NCI-H1436 (cell line): ENCODE measurements around the gene ZNF668.
A peak's percentile ranks its signal among the peaks of the same experiment; 100 is the strongest.

Experiments used
- DNase-seq: peaks from one replicate; lab custom pipeline; 2025; lab: John Stamatoyannopoulos, UW

The ZNF668 gene

DNA sequence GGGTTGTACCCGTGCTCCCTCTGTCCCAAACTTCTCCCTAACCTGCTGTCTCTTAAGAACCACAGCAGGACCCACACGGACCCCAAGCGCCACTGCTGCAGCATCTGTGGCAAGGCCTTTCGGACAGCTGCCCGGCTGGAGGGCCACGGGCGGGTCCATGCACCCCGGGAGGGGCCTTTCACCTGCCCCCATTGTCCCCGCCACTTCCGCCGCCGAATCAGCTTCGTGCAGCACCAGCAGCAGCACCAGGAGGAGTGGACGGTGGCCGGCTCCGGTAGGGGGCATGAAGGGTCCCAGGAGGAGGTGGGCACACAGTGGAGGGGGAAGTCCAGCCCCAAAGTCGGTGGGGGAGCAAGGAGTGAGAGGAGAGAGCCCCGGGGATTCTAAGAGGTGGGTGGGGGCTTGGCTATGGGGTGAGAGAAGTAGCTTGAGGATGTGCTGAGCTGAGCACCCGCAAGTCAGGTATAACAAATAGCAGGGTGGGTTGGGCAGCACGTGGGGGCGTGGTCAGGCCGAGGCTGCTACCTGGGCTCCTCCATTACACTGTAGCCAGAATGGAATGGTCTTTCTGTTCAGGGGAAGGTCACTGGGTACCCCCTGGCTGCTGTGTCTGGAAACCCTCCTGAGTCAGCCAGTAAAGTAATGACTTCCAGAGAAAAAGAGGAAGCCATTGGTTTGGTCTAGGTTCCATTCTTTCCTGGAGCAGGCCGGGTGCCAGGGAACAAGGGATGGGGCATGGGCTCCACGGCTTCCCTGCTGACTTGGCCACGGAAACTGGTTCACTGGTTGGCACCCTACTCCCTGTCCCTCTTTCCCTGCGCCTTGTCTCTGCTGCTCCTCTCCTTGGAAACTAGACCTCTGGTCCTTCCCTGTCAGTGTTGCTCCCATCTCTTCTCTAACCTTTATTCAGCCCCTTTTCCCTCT lies 7.7 kb upstream of the ZNF668 start:
- DNase-seq: no peak

- DNase-seq: no peak
Measured at GRCh38 chr16:31080756-31081419, 6.8 kb upstream of the ZNF668 start.

DNA sequence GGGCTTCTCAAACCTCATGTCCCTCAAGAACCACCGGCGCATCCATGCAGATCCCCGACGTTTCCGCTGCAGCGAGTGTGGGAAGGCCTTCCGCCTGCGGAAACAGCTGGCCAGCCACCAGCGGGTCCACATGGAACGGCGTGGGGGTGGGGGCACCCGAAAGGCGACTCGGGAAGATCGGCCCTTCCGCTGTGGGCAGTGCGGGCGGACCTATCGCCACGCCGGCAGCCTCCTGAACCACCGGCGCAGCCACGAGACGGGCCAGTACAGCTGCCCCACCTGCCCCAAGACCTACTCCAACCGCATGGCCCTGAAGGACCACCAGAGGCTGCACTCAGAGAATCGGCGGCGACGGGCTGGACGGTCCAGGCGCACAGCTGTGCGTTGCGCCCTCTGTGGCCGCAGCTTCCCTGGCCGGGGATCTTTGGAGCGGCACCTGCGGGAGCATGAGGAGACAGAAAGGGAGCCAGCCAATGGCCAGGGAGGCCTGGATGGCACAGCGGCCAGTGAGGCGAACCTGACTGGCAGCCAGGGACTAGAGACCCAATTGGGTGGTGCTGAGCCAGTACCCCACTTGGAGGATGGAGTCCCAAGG lies 6.1 kb upstream of the ZNF668 start:
- DNase-seq: no peak

DNA sequence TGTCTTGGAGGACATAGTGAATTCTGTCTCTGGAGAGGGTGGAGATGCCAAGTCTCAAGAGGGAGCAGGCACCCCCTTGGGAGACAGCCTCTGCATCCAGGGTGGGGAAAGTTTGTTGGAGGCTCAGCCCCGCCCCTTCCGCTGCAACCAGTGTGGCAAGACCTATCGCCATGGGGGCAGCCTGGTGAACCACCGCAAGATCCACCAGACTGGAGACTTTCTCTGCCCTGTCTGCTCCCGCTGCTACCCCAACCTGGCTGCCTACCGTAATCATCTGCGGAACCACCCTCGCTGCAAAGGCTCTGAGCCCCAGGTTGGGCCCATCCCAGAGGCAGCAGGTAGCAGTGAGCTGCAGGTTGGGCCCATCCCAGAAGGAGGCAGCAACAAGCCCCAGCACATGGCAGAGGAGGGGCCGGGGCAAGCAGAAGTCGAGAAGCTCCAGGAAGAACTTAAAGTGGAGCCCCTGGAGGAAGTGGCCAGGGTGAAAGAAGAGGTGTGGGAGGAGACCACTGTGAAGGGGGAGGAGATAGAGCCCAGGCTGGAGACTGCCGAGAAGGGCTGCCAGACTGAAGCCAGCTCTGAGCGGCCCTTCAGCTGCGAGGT lies 5.4 kb upstream of the ZNF668 start:
- DNase-seq: no peak

DNA sequence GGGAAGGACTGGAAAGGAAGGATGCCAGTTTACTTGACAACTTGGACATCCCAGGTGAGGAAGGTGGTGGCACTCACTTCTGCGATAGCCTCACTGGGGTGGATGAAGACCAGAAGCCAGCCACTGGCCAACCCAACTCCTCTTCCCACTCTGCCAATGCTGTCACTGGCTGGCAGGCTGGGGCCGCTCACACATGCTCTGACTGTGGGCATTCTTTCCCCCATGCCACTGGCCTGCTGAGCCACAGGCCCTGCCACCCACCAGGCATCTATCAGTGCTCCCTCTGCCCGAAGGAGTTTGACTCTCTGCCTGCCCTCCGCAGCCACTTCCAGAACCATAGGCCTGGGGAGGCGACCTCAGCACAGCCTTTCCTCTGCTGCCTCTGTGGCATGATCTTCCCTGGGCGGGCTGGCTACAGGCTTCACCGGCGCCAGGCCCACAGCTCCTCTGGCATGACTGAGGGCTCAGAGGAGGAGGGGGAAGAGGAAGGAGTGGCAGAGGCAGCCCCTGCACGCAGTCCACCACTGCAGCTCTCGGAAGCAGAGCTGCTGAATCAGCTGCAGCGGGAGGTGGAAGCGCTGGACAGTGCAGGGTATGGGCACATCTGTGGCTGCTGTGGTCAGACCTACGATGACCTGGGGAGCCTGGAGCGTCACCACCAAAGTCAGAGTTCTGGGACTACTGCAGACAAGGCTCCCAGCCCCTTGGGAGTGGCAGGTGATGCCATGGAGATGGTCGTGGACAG lies 4.7 kb upstream of the ZNF668 start:
- no peak for DNase-seq

GRCh38 chr16:31077592-31078396 lies 3.8 kb upstream of the ZNF668 start:
- no peak for DNase-seq

GRCh38 chr16:31077024-31077423 lies 3.0 kb upstream of the ZNF668 start:
- DNase-seq: no peak

DNA sequence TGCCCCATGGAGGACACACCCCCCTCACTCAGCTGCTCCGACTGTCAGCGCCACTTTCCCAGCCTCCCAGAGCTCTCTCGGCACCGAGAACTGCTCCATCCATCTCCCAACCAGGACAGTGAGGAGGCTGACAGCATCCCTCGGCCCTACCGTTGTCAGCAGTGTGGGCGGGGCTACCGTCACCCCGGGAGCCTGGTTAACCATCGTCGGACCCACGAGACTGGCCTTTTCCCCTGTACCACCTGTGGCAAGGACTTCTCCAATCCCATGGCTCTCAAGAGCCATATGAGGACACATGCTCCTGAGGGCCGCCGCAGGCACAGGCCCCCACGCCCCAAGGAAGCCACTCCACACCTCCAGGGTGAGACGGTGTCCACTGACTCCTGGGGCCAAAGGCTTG lies 2.3 kb upstream of the ZNF668 start:
- DNase-seq: no peak

DNA sequence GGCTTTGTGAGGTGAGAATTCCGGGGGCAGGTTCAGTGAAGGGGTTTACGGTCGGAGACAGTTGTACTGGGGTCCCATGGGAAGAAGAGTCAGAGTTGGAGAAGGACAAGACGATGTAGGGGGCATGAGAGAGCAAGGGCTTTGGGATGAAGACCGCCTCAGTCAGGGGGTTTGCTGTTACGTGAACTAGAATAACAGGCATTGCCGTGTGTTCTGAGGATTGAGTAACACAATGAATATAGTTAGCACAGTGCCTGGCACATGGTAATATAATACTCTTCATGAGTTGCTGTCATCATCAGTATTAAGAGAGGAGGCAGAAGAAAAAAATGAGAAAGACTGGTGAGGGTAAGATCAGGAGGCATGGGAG lies 759 bp upstream of the ZNF668 start:
- no peak for DNase-seq

- peak; percentile 82 for DNase-seq
Measured at GRCh38 chr16:31073142-31073969, 684 bp downstream of the ZNF668 start.

GRCh38 chr16:31072540-31073141 lies 1.4 kb downstream of the ZNF668 start:
- DNase-seq: no peak

DNA sequence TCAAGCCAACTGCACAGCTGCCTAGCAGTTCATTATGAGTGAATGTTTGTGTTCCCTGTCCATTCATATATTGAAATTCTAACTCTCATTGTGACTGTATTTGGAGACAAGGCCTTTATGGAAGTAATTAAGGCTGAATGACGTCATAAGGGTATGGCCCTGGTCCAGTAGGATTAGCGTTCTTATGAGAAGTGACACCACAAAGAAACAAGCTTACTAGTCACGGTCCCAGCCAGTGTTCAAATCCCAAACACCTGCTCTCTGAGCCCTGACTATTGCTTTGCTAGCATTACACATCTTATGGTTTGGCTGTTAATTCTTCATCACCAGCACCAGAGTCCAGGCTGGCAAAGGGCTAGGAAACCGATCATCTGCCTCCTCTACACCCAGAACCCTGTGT lies 2.2 kb downstream of the ZNF668 start:
- no peak for DNase-seq

GRCh38 chr16:31067342-31067741 lies 6.7 kb downstream of the ZNF668 start:
- no peak for DNase-seq

DNA sequence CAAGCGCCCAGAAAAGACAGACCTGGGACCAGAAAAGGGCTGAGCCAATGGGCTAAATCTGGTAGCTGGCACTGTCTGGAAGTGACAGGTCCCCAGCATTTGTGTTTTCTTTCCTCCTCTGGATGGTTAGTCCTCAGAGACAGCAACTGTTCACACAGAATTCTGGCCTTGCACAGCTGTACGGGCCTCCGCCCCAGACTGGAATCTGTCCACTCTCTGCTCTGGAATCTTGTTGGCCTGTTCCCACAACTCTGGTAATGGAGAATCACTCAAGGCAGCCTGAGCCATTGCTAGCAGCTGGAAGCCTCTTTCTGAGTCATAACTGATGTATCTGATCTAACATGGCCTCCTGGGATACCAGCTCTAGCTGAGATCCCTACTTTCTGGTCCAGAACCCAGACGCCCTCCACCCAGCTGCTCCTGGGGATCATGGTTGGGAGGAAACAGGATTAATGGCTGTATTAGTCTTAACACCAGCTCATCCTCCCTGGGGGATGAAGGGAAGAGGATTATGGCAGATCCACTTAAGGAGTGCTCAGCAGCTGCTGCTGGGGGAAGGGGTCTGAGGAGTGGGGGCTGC lies 9.1 kb downstream of the ZNF668 start:
- no peak for DNase-seq

- DNase-seq: no peak
Measured at GRCh38 chr16:31063843-31064611, 10.0 kb downstream of the ZNF668 start.

GRCh38 chr16:31063495-31063842 lies 10.6 kb downstream of the ZNF668 start:
- no peak for DNase-seq

DNA sequence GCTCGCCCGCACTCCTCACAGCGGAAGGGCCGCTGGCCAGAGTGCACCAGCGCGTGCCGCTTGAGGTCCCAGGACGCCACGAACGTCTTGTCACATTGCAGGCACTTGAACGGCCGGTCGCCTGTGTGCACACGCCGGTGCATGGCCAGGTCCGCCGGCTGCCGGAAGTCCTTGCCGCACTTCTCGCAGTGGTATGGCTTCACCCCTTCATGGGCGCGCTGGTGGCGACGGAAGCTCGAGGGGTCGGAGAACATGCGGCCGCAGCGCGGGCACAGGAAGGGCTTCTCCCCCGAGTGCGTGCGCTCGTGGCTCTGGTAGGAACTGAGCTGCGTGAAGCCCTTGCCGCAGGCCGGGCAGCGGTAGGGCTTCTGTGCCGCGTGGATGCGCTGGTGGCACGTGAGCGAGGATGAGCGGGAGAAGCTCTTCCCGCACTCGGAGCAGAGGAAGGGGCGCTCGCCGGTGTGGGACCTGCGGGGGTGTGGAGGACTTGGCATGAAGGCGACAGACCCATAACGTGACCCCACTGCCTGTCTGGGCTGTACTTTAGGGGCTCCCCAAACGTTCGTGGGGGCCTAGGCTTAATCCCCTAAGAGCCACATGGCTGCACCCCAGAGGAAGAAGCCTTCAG lies 12.1 kb downstream of the ZNF668 start:
- DNase-seq: no peak

- no peak for DNase-seq
Measured at GRCh38 chr16:31061126-31061812, 12.8 kb downstream of the ZNF668 start.
